Hepatocyte (in vitro differentiated cells): ENCODE results near the gene EGLN2.

Source experiments
- CTCF ChIP-seq: fragments of 200-600 bp; sonication (generic); IDR thresholded peaks from 2 replicates; pipeline ENCODE4 v1.5.1; 2016; ENCODE audit warnings: antibody characterized with exemption, mild to moderate bottlenecking; ENCODE audit not compliant: poor library complexity
- EZH2phosphoT487 ChIP-seq: fragments of 200-600 bp; sonication (generic); IDR thresholded peaks from one replicate; pipeline ENCODE4 v1.6.1; 2018; ENCODE audit warnings: antibody characterized with exemption, mild to moderate bottlenecking, low read depth, moderate library complexity; ENCODE audit not compliant: unreplicated experiment, severe bottlenecking

GRCh38 chr19:40774916-40775631 is 23.9 kb upstream of the EGLN2 start, which contains the start of gene MIA:
- TF ChIP-seq CTCF (no peak), EZH2phosphoT487 (no peak)
